ENCODE results near the gene NES.
"Not testable (repeated sequence)": the region's sequence is repeated elsewhere in the genome, so short reads cannot be mapped to it uniquely, and the experiment has no call there.

The NES gene

DNA sequence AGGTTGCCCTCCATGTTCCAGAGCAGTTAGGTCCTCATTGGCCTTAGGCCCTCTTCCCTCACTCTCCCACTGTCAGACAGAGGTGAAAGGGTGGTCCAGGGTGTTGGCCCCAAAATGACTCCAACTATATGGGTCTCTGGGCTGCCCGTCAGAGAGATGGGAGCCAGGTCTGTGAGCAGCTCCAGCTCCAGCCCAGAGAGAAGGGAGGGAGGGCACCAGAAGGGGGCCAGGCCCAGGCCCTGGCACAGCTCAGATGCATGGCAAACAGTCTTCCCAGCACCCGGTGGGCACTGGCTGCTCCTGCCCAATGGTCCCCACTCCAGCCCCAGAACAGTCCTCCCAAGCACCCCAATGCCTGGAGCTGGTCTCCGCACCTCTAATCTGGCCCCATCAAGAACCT lies 33.1 kb downstream of the NES start:
- DNase-seq (ENCODE audit: low spot score) = no peak

DNA sequence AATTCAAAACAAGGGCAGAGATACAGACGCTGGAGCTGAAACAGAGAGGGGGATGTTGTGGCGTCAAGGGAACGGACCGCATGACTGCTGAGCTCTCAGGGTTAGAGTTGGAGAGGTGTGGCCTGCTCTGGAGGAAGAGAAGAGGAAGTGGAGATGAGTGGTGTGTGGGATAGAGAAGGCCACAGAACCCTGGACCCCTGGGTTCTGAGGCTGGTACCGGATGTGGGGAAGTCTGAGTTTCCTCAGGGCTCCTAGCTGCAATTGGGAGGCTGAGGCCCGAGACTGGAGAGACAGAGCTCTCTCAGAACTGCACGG lies 33.5 kb downstream of the NES start:
- DNase-seq (ENCODE audit: low spot score) = no peak

DNA sequence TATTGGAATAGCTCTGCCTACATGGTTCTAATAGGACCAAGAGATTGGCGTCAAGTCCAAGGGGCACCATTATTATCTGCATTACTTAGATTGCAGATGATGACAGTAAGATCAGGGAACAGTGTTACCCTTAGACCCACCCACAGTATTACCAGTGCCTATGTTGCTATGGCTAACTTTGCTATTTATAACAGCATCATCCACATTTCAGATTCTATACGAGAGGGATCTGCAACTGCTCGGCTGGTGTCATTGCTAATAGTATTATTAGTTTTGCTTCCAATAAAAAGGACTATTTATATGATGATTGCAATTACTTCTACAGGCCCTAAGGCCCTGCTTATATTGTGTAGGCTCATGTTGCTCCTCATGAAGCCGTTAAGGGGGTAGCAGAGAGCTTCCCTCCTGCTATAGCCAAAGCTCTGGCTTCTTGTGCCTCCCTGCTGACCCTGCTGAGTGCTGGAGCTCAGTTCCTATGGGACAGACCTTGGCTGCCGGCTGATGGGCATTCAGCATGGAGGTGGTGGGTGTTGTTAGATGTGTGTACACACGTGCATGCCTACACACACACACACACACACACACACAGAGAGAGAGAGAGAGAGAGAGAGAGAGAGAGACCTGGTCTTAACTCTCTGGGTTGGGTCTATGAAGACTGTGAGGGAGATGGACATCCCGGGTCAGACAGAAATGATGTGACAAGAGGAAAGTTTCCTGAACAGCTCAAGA lies 34.0 kb downstream of the NES start:
- no peak for DNase-seq (ENCODE audit: low spot score)

DNA sequence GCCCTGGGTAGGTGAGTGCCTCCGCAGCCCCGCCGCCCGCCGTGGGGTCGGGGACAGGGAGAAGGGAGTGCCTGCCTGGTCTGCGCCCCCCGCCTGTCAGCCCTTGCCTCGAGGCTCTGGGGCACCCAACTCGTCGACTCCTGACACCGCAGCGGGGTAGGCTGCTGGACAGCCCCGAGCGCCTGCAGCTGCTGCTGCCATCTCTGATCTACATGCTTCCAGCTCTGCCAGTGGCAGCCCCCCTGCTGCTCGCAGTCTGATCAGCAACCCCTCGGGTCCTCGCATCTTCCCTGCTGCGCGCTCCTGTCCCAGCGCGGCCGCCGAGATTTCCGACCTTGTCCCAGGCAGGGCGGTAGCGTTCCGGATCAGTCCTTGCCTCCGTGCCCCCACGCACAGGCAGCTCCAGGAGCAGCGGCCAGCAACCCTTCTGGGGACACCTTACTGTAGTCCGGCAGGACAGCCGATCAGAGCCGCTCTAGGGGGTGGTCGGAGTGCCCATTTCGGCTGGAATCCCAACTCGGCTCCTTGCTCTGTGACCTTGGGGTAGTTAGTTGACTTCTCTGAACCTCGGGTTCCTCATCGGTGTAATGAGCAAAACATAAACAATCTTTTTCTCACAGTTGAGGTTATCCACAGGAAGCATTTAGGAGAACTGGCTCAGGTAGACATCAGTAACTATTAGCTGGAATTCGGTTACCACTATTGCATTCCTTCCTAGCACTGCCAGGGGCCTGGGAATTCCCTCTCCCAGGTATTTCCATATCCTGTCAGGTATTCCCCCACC lies 34.8 kb downstream of the NES start:
- no peak for DNase-seq (ENCODE audit: low spot score)

DNA sequence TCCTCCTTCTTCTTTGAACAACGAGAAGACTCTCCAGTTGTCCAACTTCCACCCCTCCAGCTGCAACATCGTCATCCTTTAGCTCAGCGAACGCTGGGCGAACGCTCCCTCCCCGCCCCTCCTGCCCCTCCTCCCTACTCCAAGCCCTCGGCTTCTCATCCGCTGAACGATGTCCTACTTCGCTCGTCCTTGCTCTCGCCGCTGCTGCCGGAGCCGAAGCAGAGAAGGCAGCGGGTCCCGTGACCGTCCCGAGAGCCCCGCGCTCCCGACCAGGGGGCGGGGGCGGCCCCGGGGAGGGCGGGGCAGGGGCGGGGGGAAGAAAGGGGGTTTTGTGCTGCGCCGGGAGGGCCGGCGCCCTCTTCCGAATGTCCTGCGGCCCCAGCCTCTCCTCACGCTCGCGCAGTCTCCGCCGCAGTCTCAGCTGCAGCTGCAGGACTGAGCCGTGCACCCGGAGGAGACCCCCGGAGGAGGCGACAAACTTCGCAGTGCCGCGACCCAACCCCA lies 35.4 kb downstream of the NES start, which contains the start of gene BCAN:
Gene BCAN (plus strand): TSS at position 357 of the 504 bp plus-strand sequence. CDS start 3,938 bp downstream, outside the sequence.
- DNase-seq (ENCODE audit: low spot score) = peak; percentile 78

DNA sequence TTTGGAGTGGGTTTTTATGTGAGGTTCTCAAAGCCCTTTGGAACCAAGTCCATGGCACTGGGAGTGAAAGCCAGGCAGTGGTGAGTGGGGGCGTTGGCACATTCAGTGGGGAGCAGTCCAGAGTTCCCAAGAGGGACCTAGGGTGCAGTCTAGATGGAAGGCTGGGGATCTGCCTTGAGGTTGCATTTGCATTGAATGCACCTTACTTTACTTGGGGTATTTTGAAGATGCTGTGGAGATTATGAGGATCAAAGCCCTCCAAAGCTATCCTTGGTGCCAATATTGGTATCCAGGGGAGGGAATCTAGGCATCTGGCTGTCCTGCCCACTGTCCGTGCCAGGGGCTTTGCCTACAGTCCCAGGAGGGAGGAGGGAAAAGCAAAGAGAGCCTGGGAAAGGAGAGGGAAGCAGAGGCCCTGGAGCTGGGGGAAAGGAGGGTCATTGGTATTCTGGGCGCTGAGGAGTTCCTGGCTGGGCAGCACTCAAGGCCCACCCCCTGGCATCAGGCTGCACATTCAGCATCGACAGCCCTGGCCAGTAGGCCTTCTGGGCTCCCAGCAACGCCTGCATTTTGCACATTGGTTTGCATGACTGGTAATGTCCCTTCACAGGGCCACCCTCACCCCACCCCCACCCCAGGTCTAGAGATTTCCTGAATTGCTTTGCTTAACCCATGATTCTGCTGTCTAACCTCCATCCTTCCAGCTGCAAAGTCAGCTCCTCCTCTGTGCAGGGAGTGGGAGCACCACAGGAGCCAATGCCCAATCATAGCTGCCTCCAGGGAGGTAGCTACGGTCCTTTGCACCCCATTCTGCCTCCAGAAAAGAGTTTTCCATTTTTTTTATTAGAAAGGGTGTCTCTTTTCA lies 36.1 kb downstream of the NES start:
- peak; percentile 82 for DNase-seq (ENCODE audit: low spot score)

DNA sequence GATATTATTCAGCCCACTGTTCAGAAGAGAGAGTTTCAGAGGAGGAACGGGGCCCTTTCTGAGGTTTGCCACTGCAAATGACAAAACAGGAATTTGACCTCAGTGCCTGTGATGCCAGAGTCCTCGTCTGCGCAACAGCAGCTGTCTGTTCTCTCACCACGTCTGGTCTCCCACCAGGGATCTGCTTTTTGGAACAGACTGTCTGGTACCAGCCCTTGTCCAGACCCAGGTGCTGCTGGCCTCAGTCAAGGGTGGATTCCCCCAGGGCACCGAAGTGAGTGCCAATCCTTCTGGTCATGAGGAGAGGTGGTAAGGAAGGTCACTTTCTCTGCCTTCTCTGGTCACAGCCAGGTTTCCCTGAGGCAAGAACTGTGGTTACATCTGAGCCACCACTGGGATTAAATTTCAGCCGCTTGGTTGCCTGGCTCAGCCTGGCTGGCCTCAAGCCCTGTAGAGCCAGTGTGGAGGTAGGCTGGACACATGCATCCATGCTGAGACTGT lies 37.6 kb downstream of the NES start:
- no peak for DNase-seq (ENCODE audit: low spot score)

DNA sequence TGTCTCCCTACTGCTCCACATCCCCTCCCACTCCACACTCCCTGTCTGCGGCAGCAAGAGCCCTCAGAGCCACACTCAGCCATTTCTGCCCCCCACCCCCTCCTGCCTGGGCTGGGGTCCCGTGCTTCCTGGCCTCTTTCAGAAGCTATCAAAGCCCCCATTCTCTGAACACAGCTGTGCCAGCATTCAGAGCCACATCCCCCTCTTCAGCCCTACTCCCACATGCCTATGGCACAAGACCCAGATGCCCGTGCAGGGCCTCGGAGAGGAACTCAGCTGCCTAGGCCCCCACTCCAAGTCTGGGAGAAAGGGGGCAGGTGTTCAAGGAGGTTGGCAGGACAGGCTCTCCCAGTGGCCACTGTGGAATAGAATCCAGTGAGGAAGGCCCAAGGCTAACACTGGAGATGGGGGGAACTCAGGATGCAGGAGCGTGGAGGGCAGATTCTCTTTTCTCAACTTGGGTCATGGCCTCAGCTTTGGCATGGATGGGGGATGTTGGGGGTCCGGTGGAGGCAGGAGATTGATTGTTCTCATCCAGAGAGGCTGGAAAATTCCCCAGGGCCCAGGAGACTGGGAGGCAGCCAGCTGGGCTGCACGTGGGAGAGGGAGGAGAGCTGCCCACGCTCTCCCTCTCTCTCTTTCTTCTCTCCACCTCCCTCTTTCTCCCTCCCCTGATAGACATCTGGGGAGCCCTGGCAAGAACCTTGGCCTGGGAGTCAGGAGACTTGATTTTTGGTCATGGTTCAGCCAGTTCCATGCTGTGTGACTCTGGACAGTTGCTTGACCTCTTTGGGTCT lies 38.8 kb downstream of the NES start:
- peak; percentile 63 for DNase-seq (ENCODE audit: low spot score)

DNA sequence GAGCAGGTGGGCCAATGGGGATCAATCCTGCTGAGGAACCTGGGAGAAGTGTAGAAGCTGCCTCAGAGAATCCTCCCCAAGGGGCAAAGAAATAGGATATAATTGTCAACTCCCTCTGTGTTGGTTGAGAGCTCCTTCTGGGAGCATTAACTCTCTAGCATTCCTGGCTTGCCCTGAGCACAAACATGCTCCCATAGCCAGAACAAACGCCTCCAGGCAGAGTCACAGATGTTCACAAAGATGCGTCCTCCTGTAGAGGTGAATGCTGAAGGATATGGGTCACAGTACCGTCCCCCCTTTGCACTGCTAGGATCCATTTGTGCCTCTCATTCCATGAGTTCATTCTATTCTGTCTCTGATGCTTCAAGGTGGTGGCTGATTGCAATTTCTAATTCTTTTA lies 44.9 kb downstream of the NES start:
- no peak for DNase-seq (ENCODE audit: low spot score)

DNA sequence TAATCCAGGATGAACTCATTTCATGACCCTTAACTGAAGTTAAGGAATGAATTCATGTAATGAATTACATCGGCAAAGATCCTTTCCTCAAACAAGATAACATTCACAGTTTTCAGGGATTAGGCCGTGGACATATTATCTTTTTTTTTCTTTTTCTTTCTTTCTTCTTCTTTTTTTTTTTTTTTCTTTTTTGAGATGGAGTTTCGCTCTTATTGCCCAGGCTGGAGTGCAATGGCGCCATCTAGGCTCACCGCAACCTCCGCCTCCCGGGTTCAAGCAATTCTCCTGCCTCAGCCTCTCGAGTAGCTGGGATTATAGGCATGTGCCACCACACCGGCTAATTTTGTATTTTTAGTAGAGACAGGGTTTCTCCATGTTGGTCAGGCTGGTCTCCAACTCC lies 46.1 kb downstream of the NES start:
- DNase-seq (ENCODE audit: low spot score) = not testable (repeated sequence)

DNA sequence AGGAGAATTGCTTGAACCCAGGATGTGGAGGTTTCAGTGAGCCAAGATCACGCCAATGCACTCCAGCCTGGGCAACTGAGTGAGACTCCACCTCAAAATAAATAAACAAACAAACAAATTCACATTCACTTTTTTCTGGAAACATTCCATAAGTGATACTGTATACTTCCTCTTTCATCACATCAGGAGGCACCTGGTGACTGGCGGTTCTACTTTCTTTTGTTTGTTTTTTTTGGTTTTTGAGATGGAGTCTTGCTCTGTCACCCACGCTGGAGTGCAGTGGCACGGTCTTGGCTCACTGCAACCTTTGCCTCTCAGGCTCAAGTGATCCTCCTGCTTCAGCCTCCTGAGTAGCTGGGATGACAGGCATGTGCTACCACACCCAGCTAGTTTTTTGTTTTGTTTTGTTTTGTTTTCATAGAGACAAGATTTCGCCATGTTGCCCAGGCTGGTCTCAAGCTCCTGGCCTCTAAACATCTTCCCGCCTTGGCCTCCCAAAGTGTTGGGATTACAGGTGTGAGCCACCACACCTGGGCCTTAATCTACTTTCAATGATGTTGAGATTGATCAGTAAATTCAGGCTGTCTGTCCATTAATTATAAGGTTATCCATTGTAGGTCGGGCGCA lies 47.3 kb downstream of the NES start:
- no peak for DNase-seq (ENCODE audit: low spot score)

DNA sequence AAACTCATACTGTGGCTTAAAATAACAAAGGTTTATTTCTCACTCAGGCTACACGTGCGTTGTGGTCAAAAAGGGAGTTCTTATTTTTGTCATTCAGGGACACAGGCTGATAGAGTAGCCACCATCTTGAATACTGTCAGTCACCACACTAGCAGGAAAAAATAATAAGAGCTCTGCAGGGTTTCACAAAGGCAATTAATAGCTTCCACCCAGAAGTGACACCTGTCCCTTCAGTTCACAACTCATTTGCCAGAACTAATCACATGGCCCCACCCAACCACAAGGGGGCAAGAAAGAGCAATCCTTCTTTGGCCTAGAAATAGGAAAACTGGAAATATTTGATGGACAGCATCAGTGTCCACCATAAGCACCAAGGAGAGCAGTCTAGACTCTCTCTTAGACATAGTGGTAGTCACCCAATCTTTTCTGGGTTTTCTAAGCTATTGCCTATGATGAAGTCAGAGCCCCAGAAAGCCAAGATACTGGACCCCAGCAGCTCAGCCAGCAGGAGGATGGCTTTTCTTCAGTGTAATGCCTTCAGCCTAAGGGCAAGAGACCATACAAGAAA lies 49.8 kb downstream of the NES start:
- peak; percentile 57 for DNase-seq (ENCODE audit: low spot score)

DNA sequence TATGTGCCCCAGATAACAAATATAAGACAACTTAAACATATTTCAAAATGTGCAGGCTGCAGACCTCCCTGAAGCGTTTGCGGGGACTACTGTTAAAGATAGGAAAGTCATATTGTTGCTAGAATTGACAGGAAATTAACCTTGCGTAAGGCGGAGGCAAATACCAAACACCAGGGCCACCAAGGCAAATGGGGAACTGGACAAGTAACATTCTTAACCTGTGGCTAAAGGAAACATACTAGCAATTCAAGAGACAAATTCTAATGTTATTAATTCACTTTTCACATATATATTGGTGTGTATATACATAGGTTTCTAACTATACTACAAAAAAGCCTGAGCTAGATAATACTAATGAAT lies 51.1 kb downstream of the NES start:
- DNase-seq (ENCODE audit: low spot score) = no peak

DNA sequence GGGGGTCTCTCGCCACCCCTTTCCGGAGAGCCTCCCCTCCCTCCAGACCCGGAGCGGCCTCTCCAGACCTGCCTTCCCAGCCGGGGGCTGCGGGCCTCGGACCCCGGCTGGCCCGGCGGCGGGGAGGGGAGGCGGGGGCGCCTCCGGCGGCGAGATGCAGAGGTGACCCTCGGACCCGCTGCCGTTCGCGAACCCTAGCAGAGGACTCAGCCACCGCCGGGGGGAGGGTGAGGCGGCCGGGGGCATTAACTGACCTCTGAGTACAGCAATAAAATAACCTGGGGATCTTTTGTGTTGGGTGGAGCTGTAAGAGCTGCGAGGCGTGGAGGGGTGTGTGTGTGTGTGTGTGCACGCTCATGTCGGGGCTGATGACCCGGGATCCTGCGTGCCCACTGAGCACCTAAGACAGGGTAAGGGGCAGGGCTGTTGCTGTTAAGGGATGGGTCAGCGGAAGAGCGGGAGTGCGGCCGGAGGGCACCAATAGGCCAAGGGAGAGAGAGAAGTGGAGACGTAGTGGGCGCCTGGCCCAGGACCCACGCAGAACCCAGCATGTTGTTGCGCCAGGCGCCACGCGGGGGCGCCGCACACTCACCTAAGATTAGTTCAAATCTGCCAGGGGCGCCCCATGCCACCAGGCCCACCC lies 51.6 kb downstream of the NES start:
- peak; percentile 68 for DNase-seq (ENCODE audit: low spot score)

DNA sequence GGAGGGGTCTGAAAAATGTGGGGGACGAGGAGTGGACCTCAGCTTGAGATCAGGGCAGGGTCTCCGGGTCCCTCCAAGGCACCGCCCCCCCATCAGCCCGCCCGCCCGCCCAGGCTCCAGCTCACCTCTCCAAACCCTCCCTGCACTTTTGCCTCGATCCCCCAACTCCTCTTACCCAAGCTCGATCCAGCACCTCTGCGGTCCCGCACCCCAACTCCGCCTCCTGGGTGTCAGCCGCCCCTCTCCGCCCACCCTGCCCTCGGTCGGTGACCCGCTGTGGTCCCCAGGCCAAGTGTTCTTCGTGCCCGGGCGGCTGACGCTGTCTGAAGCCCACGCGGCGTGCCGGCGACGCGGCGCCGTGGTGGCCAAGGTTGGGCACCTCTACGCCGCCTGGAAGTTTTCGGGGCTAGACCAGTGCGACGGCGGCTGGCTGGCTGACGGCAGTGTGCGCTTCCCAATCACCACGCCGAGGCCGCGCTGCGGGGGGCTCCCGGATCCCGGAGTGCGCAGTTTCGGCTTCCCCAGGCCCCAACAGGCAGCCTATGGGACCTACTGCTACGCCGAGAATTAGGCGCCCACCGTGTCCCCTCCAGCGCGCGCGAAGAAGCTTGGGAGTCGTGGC lies 52.3 kb downstream of the NES start:
- DNase-seq (ENCODE audit: low spot score) = no peak

DNA sequence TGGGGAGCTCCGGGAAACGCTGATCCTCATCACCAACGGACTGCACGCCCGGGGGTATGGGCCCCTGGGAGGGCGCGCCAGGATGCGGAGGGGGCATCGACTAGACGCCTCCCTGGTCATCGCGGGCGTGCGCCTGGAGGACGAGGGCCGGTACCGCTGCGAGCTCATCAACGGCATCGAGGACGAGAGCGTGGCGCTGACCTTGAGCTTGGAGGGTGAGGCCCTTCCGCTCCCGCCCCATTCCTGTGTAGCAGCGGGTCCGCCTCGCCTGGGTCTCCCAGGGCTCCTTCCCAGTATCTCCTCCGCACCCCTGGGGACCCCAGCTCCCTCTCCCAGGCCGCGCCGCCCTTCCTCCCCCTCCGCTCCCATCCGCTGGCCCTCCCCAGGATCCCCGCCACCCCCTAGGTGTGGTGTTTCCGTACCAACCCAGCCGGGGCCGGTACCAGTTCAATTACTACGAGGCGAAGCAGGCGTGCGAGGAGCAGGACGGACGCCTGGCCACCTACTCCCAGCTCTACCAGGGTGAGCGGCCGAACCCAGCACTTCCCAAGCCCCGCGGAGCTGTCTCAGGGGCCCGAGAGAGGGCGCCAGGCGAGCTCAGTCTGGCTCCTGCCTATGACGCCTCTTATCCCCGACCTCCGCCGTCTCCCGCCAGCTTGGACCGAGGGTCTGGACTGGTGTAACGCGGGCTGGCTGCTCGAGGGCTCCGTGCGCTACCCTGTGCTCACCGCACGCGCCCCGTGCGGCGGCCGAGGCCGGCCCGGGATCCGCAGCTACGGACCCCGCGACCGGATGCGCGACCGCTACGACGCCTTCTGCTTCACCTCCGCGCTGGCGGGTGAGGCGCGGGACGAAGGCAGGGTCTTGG lies 53.0 kb downstream of the NES start:
- no peak for DNase-seq (ENCODE audit: low spot score)

DNA sequence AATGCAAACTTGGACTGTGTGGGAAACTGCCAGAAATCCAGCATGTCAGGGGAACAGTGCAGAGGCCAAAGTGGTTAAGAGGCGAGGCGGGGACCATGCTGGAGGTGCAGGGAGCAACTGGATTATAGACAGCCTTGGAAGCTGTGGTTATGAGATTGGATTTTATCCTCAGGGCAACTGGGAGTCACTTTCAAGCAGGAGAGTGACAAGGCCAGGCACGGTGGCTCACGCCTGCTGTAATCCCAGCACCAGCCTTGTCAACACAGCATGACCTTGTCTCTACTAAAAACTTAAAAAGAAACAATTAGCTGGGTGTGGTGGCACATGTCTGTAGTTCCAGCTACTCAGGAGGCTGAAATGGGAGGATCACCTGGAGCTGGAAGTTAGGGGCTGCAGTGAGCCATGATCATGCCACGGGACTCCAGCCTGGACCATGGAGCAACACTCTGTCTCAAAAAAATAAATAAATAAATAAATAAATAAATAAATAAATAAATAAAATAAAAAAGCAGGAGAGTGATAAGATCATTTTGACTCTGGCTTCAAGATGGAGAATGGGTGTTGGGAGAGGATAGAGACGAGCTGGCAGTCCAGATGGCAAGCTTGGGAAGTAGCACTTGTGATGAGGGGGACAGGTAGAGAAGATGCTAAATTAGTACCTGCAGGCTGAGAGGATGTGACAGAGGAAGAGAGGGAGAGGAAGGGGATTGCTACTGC lies 54.5 kb downstream of the NES start:
- no peak for DNase-seq (ENCODE audit: low spot score)

DNA sequence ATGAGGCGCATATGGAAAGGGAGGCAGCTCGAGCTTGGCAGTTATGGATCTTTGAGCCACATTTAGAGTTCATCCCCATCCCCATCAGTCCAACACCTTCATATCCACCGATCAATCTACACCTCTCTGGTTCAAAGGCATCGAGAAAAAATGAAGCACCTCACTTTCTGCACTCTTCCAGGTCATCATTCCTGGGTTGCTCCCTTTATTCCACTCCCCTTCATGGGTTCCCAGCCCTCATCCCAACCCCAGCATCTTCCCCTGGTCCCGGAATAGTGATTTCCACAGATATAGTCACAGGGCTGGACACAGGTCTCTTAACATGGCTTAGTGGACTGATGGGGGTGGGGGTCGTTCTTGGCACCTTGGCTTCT lies 57.6 kb downstream of the NES start:
- no peak for DNase-seq (ENCODE audit: low spot score)
